Endothelial cell of umbilical vein (primary cell): ENCODE data around the gene FRA10AC1. TPM values are rescaled to one million over a fixed set of nuclear protein-coding genes. Genes with fewer than 3 reads are reported as not detected.

Experiments used
- BruUV-seq: library from RNA; stranded (reverse); fragments of 400-500 nt; replicated peaks from 2 replicates; lab custom pipeline; 2021; lab: Mats Ljungman, UMichigan
- CTCF ChIA-PET: fragments of 300-600, 350-600 bp; sonication (Branson Sonifier 250); formaldehyde crosslinking; loops from one replicate; lab custom pipeline; 2021; ENCODE audit warnings: antibody characterized with exemption, inconsistent platforms; lab: Charles Lee
- POLR2A ChIA-PET: fragments of 300-600, 350-600 bp; sonication (Branson Sonifier 250); formaldehyde crosslinking; loops from one replicate; lab custom pipeline; 2021; ENCODE audit warnings: antibody characterized with exemption, inconsistent platforms; lab: Charles Lee
- DNase-seq: peaks from one replicate; pipeline ENCODE4 v3.0.0-alpha.2; 2011; ENCODE audit warnings: low read depth, low spot score
- FAIRE-seq: peaks from 2 replicates; lab custom pipeline; 2011; peaks lifted over from hg19 to GRCh38; lab: Jason Lieb, UNC
- H2AFZ ChIP-seq: 2 replicates; pipeline ENCODE4 v1.6.0; 2012; ENCODE audit warnings: low read depth, low read length, control low read depth, inconsistent platforms
- H3K27ac ChIP-seq: 2 replicates; pipeline ENCODE4 v1.5.1; 2011; ENCODE audit warnings: low read depth, mild to moderate bottlenecking, control low read depth, low read length, moderate library complexity; ENCODE audit not compliant: insufficient read depth
- H3K27me3 ChIP-seq, 2 experiments: 2 replicates each; pipeline versions ENCODE4 v1.6.0 to v1.6.1; 2011; ENCODE audit warnings: low read length in 2 of 2, mixed read lengths in 1 of 2; ENCODE audit not compliant: control insufficient read depth in 2 of 2, insufficient read depth in 2 of 2
- H3K36me3 ChIP-seq, 2 experiments: 2 replicates in 1 of 2; 3 replicates in 1 of 2; pipeline ENCODE4 v1.5.1; 2011; ENCODE audit warnings: low read length in 2 of 2, mild to moderate bottlenecking in 1 of 2, moderate library complexity in 1 of 2; ENCODE audit not compliant: control insufficient read depth in 2 of 2, insufficient read depth in 2 of 2; ENCODE audit errors: extremely low read depth in 1 of 2
- H3K4me1 ChIP-seq: 3 replicates; pipeline ENCODE4 v1.5.1; 2011; ENCODE audit warnings: mild to moderate bottlenecking, low read length; ENCODE audit not compliant: control insufficient read depth, insufficient read depth; ENCODE audit errors: extremely low read depth
- H3K4me2 ChIP-seq: 2 replicates; pipeline ENCODE4 v1.6.1; 2011; ENCODE audit warnings: low read length, control low read depth, mixed read lengths; ENCODE audit not compliant: insufficient read depth
- H3K4me3 ChIP-seq, 3 experiments: fragments of 200-600 bp in 1 of 3; sonication (generic), shearing (Covaris generic) in 1 of 3; replicated peaks in 1 of 3; 2 replicates each; pipeline ENCODE4 v1.5.1; 2011 to 2016; ENCODE audit warnings: control low read depth in 3 of 3, low read length in 3 of 3, mild to moderate bottlenecking in 2 of 3, inconsistent platforms in 1 of 3, low read depth in 1 of 3, moderate library complexity in 1 of 3; ENCODE audit not compliant: insufficient read depth in 1 of 3
- H3K79me2 ChIP-seq: 2 replicates; pipeline ENCODE4 v1.6.0; 2012; ENCODE audit warnings: low read length, inconsistent platforms; ENCODE audit not compliant: control insufficient read depth, insufficient read depth
- H3K9ac ChIP-seq: replicated peaks from 2 replicates; pipeline ENCODE3; 2011; ENCODE audit warnings: low read length, control low read depth; ENCODE audit not compliant: insufficient read depth; ENCODE audit errors: extremely low read depth
- H3K9me1 ChIP-seq: replicated peaks from 3 replicates; pipeline ENCODE4 v1.6.0; 2011; ENCODE audit warnings: mild to moderate bottlenecking, low read length; ENCODE audit not compliant: control insufficient read depth, insufficient read depth; ENCODE audit errors: extremely low read depth
- H3K9me3 ChIP-seq: replicated peaks from 2 replicates; pipeline ENCODE4 v1.5.1; 2012; ENCODE audit warnings: low read length, inconsistent platforms; ENCODE audit not compliant: control insufficient read depth, insufficient read depth
- H4K20me1 ChIP-seq: replicated peaks from 2 replicates; pipeline ENCODE3; 2011; ENCODE audit warnings: mild to moderate bottlenecking, low read length; ENCODE audit not compliant: control insufficient read depth, insufficient read depth; ENCODE audit errors: extremely low read depth
- EZH2 ChIP-seq: IDR thresholded peaks from 2 replicates; pipeline ENCODE4 v1.6.1; 2012; ENCODE audit warnings: borderline replicate concordance, low read depth, mild to moderate bottlenecking, moderate library complexity, low read length, inconsistent platforms; ENCODE audit not compliant: severe bottlenecking
- FOS ChIP-seq: IDR thresholded peaks from 2 replicates; pipeline ENCODE4 v1.6.1; 2011; ENCODE audit warnings: mild to moderate bottlenecking, low read length, moderate library complexity, borderline replicate concordance; ENCODE audit not compliant: insufficient read depth
- GATA2 ChIP-seq: IDR thresholded peaks from 2 replicates; pipeline ENCODE4 v1.7.0; 2011; ENCODE audit warnings: low read depth, mild to moderate bottlenecking, moderate library complexity, mixed read lengths, low read length; ENCODE audit not compliant: insufficient read length, insufficient read depth
- JUN ChIP-seq: IDR thresholded peaks from 2 replicates; pipeline ENCODE4 v1.6.1; 2011; ENCODE audit warnings: borderline replicate concordance, low read depth; ENCODE audit not compliant: insufficient read length, insufficient read depth
- MAX ChIP-seq: IDR thresholded peaks from 2 replicates; pipeline ENCODE4 v1.6.1; 2011; ENCODE audit not compliant: insufficient read depth, insufficient read length
- MYC ChIP-seq: IDR thresholded peaks from one replicate; pipeline ENCODE4 v1.6.1; 2011; ENCODE audit warnings: mild to moderate bottlenecking, low read depth, low read length
- POLR2A ChIP-seq: IDR thresholded peaks from 2 replicates; pipeline ENCODE4 v1.6.1; 2012; ENCODE audit warnings: low read depth, mild to moderate bottlenecking, control low read depth, low read length
- POLR2AphosphoS5 ChIP-seq: IDR thresholded peaks from 2 replicates; pipeline ENCODE4 v1.6.1; 2012; ENCODE audit warnings: low read depth, mild to moderate bottlenecking, control low read depth, low read length, moderate library complexity; ENCODE audit not compliant: insufficient read depth
- dilution Hi-C: fragments of 300-500 bp; cut with MboI; formaldehyde crosslinking; loops from one replicate; pipeline ENCODE4 v1.15.0; 2019; ENCODE audit warnings: low sequenced_read_pairs; ENCODE audit not compliant: extremely low pct_ligation_motif_present
- intact Hi-C: fragments of 100-400 bp; cut with micrococcal nuclease; formaldehyde crosslinking; loops from one replicate; pipeline ENCODE4 v1.10.0; 2022
- polyA plus RNA-seq, 4 experiments: library from polyadenylated mRNA; depleted of rRNA in 3 of 4; stranded (reverse) in 3 of 4; unstranded in 1 of 4; fragments of >200 nt; gene quantifications; 2 replicates each; pipeline versions ENCODE4 v1.2.1 to v1.2.3, GENCODE V29; 2011 to 2012; ENCODE audit warnings: missing spikeins in 1 of 4
- total RNA-seq: library from RNA; stranded (reverse); gene quantifications from 2 replicates; pipeline ENCODE4 v1.2.3, GENCODE V29; 2021
- TF ChIP-seq, protein P1 (sequence below), 2 donors: IDR thresholded peaks; 1 replicate in 1 of 2; 2 replicates in 1 of 2; pipeline ENCODE4 v1.5.1; 2011; ENCODE audit warnings: low read length in 2 of 2, mild to moderate bottlenecking in 2 of 2, moderate library complexity in 2 of 2, control low read depth in 1 of 2, inconsistent platforms in 1 of 2, low read depth in 1 of 2; ENCODE audit not compliant: insufficient read depth in 1 of 2; ENCODE audit errors: extremely low read depth in 1 of 2

The FRA10AC1 gene
- total and polyA plus RNA-seq, 2 donors (not counting 3 experiments of a cell fraction or from before 2014, with no cell fraction given): 4.0 to 24.4 TPM

- Histone ChIP-seq H3K4me1 (peaks cover 4% of the 10 kb centered on the region), H3K4me2 (no peak overlapping the region), H3K4me3 (no peak overlapping the region), H2AFZ (no peak overlapping the region), H3K79me2 (no peaks in the 10 kb centered on the region), H3K27ac (no peak overlapping the region), H3K9me3 (no peaks in the 10 kb centered on the region), H3K36me3 (no peaks in the 10 kb centered on the region), H3K9ac (no peak overlapping the region), H4K20me1 (no peaks in the 10 kb centered on the region), H3K27me3 (peaks cover 0 to 9% of the 10 kb centered on the region in 2 experiments), H3K9me1 (no peaks in the 10 kb centered on the region)
- no peak for FAIRE-seq
- TF ChIP-seq FOS (no peak), EZH2 (no peak), MYC (no peak), GATA2 (no peak), JUN (no peak), POLR2A (no peak), MAX (no peak), POLR2AphosphoS5 (no peak)
- TF ChIP-seq, protein P1, sequence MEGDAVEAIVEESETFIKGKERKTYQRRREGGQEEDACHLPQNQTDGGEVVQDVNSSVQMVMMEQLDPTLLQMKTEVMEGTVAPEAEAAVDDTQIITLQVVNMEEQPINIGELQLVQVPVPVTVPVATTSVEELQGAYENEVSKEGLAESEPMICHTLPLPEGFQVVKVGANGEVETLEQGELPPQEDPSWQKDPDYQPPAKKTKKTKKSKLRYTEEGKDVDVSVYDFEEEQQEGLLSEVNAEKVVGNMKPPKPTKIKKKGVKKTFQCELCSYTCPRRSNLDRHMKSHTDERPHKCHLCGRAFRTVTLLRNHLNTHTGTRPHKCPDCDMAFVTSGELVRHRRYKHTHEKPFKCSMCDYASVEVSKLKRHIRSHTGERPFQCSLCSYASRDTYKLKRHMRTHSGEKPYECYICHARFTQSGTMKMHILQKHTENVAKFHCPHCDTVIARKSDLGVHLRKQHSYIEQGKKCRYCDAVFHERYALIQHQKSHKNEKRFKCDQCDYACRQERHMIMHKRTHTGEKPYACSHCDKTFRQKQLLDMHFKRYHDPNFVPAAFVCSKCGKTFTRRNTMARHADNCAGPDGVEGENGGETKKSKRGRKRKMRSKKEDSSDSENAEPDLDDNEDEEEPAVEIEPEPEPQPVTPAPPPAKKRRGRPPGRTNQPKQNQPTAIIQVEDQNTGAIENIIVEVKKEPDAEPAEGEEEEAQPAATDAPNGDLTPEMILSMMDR (IDR thresholded peaks at IDR 0.05; ENCODE audit: extremely low read depth in 1 of 2, insufficient read depth in 1 of 2, low read depth in 1 of 2, low read length in 2 of 2): no peak
- CTCF ChIA-PET: interaction anchor here (1.0 kb wide), 1 partner anchor 11 kb away, joined by 3 read pairs; no protein-coding TSS in a partner anchor
- dilution Hi-C loops: no loop called here
- intact Hi-C loops: loop anchor here (10.0 kb wide), 1 partner anchor 837 kb away; the partner anchor contains the start of gene HELLS
- POLR2A ChIA-PET: no interaction called here
- no peak for DNase-seq
- no TSS peak for BruUV-seq
Observed at GRCh38 chr10:93707623-93708022, 5.2 kb upstream of the FRA10AC1 start.
